ENCODE results near the gene ME3.

The ME3 gene

DNA sequence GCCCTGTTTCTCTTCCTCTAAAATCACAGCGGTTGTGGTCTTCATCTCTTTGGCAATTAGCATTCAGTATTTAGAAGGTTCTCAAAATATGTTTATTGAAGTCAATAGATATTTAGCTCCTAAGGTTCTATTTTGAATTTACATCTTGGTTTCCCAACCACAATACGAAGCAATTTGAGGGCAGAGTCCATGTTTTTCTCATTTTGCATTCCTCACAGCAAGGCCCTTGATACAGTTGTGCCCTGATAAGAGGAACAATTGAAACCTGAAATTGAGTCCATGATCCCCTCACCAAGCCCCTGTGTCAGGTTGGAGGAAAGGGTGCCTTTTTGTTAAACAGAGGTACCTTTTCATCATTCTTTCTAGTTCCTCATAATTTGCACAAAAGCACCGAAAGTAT is 166.2 kb downstream of the ME3 start:
- DNase-seq (ENCODE audit: low read depth): no peak
- TF ChIP-seq, protein P1, sequence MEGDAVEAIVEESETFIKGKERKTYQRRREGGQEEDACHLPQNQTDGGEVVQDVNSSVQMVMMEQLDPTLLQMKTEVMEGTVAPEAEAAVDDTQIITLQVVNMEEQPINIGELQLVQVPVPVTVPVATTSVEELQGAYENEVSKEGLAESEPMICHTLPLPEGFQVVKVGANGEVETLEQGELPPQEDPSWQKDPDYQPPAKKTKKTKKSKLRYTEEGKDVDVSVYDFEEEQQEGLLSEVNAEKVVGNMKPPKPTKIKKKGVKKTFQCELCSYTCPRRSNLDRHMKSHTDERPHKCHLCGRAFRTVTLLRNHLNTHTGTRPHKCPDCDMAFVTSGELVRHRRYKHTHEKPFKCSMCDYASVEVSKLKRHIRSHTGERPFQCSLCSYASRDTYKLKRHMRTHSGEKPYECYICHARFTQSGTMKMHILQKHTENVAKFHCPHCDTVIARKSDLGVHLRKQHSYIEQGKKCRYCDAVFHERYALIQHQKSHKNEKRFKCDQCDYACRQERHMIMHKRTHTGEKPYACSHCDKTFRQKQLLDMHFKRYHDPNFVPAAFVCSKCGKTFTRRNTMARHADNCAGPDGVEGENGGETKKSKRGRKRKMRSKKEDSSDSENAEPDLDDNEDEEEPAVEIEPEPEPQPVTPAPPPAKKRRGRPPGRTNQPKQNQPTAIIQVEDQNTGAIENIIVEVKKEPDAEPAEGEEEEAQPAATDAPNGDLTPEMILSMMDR (IDR thresholded peaks at IDR 0.05; ENCODE audit: insufficient read depth, low read depth, low read length, missing control alignments): no peak
- H3K4me3 ChIP-seq (ENCODE audit: low read depth, low read length): no peak overlapping the region

DNA sequence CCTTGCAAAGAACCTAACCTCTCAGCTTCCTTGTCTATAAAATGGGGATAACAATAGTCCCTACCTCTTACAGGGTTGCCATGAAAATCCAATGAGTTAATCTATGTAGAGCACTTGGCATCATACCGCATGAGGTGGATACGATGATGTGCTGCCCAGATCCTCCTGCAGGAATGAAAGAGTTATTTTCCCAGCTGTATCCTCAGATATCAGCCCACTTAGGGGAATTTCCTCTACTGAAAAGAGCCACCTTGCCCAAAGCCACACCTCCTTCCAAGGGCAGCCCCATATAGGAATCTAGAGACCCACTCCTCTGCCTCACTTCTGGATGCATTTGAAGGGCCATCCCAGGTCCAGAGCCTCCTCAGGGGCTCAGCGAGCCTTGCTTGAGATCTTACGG is 169.3 kb downstream of the ME3 start:
- DNase-seq (ENCODE audit: low read depth): no peak
- H3K4me3 ChIP-seq (ENCODE audit: low read depth, low read length): no peak overlapping the region
- TF ChIP-seq, protein P1 (IDR thresholded peaks at IDR 0.05; ENCODE audit: insufficient read depth, low read depth, low read length, missing control alignments): no peak

DNA sequence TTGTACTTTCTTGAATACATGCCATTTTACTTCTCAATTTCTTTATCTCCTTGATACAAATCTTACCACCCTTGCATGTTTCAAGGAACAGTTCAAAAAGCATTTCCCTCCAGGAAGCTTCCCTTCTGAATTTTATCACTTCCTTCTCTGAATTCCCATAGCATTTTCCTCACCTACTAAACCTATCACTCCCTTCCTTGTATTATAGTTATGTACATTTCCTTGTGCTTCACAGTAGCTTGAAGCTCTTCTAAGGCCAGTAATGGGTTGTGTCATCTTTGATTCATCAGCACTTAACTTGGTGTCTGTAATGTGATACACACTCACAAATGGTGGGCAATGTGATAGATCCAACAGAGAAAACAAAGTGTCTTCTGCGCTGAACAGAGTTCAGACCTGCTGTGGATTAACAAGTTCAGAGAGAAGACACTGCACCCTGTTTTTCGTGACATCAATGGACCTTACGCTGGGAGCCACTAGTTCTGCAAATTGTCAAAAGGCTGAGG is 170.2 kb downstream of the ME3 start:
- no peak overlapping the region for H3K4me3 ChIP-seq (ENCODE audit: low read depth, low read length)
- DNase-seq (ENCODE audit: low read depth): no peak
- TF ChIP-seq, protein P1 (IDR thresholded peaks at IDR 0.05; ENCODE audit: insufficient read depth, low read depth, low read length, missing control alignments): no peak

DNA sequence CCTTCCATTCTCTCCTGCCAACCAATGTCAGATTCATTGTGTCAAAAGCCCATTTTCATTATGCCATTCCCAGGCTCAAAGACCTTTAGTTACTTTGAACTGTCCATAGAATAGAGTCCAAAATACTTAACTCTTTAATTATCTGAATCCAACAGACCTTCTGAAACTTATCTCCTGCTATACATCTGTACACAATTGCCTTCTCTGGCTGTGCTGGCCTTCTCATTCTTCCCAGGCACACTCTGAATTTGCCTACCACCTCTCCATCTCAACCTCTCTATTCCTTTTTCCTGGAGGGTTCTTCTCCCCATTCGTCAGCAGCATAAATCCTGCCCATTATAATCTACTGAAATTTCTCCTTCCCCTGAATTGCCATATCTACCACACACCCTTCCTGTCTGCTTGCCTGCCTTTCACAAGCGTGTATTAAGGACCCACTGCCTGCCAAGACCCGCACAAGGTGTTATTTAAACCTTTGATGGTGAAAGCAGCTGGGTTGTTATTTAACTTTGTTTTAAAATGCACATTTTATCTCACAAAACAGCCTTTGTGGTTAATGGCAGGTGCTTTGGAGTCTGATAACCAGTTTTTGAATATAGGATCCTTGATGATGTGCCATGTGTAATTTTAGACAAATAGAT is 171.8 kb downstream of the ME3 start:
- H3K4me3 ChIP-seq (ENCODE audit: low read depth, low read length): no peak overlapping the region
- TF ChIP-seq, protein P1 (IDR thresholded peaks at IDR 0.05; ENCODE audit: insufficient read depth, low read depth, low read length, missing control alignments): no peak
- DNase-seq (ENCODE audit: low read depth): no peak

DNA sequence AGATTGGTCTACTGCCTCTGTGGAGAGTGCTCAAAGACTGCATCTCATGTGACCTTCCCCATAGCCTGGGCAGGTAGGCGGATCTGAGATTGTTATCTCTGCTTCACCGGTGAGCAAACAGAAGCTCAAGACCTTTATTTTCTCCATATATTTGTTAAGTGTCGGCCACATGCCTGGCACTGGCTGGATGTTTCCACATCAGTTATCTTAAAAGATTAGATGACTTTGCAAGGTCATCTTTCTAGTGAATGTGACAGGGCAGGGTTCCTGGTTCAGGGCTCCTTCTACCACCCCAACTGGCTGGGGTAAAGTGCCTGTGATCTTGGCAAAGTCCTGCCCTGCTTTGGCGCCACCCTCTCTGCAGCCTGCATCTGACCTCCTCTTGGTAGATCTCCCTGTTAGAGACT is 172.7 kb downstream of the ME3 start:
- TF ChIP-seq, protein P1 (IDR thresholded peaks at IDR 0.05; ENCODE audit: insufficient read depth, low read depth, low read length, missing control alignments): no peak
- DNase-seq (ENCODE audit: low read depth): no peak
- no peak overlapping the region for H3K4me3 ChIP-seq (ENCODE audit: low read depth, low read length)

DNA sequence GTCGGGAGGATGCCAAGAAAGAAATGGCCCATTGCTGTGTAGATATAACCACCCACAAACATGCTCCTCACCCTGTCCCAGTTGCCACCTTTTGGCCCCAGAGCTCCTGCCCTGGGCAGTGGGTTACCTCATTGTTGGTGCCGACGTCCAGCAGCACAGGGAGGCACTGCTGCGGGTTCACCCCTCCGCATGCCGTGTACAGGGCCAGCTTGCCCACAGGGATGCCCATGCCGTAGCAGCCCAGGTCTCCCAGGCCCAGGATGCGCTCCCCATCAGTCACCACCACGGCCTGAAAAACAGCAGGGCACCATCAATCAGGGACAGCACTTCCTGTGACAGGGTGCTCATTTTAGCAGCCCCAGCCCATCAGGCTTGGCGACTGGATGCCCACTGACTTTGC is 174.6 kb downstream of the ME3 start:
- no peak overlapping the region for H3K4me3 ChIP-seq (ENCODE audit: low read depth, low read length)
- TF ChIP-seq, protein P1 (IDR thresholded peaks at IDR 0.05; ENCODE audit: insufficient read depth, low read depth, low read length, missing control alignments): no peak
- DNase-seq (ENCODE audit: low read depth): no peak

DNA sequence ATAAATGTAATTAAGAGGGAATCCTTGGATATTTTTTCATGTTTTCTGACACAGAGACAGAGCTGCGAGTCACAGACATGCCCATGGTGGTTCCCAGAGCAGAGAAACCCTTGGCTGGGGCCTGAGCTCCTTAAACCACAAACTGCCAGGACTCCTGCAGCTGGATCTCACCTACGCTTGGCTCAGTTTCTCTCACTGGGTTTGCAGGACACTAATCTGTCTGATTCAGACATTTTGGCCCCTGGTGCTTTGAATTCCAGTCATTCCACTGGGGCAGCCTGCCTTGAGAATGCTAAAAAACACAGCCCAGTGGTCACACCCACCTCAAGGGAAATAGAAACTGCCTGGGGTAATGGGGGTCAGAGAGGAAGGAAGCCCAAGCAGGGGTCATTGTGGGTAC is 175.1 kb downstream of the ME3 start:
- TF ChIP-seq, protein P1 (IDR thresholded peaks at IDR 0.05; ENCODE audit: insufficient read depth, low read depth, low read length, missing control alignments): no peak
- no peak overlapping the region for H3K4me3 ChIP-seq (ENCODE audit: low read depth, low read length)
- DNase-seq (ENCODE audit: low read depth): no peak

All from GM12865 (cell line).